ENCODE measurements around the gene PTPRE.

PTPRE gene

DNA sequence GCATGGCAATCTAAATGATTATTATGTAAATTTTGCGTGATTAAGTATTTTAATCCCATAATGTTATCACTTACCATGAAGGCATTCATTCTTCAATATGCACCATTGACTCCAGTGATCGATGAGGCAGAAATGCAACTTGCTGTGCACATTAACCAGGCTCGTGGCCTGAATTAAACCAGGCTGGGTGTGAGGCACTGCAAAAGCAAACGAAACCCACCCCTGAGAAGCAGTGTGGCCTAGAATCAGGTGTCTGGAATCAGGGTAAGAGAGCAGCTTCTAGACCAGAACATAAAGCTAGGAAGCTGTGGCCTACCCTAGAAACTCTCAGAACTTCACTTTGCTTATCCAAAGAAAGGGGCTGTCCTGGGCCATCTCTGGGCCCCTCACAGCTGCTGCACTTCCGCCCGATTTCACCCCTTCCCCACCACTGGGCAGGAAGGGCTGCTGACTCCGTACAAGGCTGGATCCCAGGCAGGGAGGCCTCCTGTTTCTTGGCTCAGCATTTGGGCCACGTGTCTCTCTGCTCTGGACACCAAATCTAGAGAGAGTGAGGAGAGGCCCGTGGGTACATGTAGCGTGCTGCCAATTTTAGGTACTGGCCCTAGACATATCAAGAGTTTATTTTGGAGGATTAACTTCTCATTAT is 4.4 kb downstream of the PTPRE start:
- TF ChIP-seq, protein P1, sequence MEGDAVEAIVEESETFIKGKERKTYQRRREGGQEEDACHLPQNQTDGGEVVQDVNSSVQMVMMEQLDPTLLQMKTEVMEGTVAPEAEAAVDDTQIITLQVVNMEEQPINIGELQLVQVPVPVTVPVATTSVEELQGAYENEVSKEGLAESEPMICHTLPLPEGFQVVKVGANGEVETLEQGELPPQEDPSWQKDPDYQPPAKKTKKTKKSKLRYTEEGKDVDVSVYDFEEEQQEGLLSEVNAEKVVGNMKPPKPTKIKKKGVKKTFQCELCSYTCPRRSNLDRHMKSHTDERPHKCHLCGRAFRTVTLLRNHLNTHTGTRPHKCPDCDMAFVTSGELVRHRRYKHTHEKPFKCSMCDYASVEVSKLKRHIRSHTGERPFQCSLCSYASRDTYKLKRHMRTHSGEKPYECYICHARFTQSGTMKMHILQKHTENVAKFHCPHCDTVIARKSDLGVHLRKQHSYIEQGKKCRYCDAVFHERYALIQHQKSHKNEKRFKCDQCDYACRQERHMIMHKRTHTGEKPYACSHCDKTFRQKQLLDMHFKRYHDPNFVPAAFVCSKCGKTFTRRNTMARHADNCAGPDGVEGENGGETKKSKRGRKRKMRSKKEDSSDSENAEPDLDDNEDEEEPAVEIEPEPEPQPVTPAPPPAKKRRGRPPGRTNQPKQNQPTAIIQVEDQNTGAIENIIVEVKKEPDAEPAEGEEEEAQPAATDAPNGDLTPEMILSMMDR (IDR thresholded peaks at IDR 0.05; ENCODE audit: insufficient read depth, low read length): no peak
- no peak for DNase-seq (ENCODE audit: low read depth in 1 of 2, low spot score in 1 of 2)
- H3K27ac ChIP-seq (replicated peaks): no peak overlapping the region
- peaks cover 10% of the 10 kb centered on the region for H3K27me3 ChIP-seq (ENCODE audit: insufficient read depth, poor library complexity, severe bottlenecking)
- H3K4me3 ChIP-seq (replicated peaks; ENCODE audit: insufficient read depth, low read length): no peak overlapping the region

- Histone ChIP-seq H3K27ac (replicated peaks) (no peak overlapping the region), H3K4me3 (replicated peaks; ENCODE audit: insufficient read depth, low read length) (no peak overlapping the region), H3K27me3 (ENCODE audit: insufficient read depth, poor library complexity, severe bottlenecking) (peaks cover 10% of the 10 kb centered on the region)
- no peak for DNase-seq (ENCODE audit: low read depth in 1 of 2, low spot score in 1 of 2)
- TF ChIP-seq, protein P1 (IDR thresholded peaks at IDR 0.05; ENCODE audit: insufficient read depth, low read length): no peak
- no peak for TF ChIP-seq REST (IDR thresholded peaks at IDR 0.05; ENCODE audit: insufficient replicate concordance, low read depth)
- no peak for TF ChIP-seq POLR2AphosphoS5 (IDR thresholded peaks at IDR 0.05; ENCODE audit: low read depth)
- no peak for TF ChIP-seq SPI1 (IDR thresholded peaks at IDR 0.05; ENCODE audit: borderline replicate concordance, low read depth)
- TF ChIP-seq GABPA (IDR thresholded peaks at IDR 0.05; ENCODE audit: low read depth): no peak
Observed at GRCh38 chr10:127911867-127912257, 5.0 kb downstream of the PTPRE start.

- Histone ChIP-seq H3K27me3 (ENCODE audit: insufficient read depth, poor library complexity, severe bottlenecking) (peaks cover 6% of the 10 kb centered on the region), H3K4me3 (replicated peaks; ENCODE audit: insufficient read depth, low read length) (no peak overlapping the region), H3K27ac (replicated peaks) (no peak overlapping the region)
- DNase-seq (ENCODE audit: low read depth in 1 of 2, low spot score in 1 of 2): no peak
- TF ChIP-seq, protein P1 (IDR thresholded peaks at IDR 0.05; ENCODE audit: insufficient read depth, low read length): no peak
- TF ChIP-seq SPI1 (IDR thresholded peaks at IDR 0.05; ENCODE audit: borderline replicate concordance, low read depth): no peak
- no peak for TF ChIP-seq POLR2AphosphoS5 (IDR thresholded peaks at IDR 0.05; ENCODE audit: low read depth)
- TF ChIP-seq REST (IDR thresholded peaks at IDR 0.05; ENCODE audit: insufficient replicate concordance, low read depth): no peak
- TF ChIP-seq GABPA (IDR thresholded peaks at IDR 0.05; ENCODE audit: low read depth): no peak
Observed at GRCh38 chr10:127912607-127913367, 5.9 kb downstream of the PTPRE start.

Data from HL-60 (cell line).